Right lobe of liver (tissue), 4 donors: ENCODE data around the gene CSNK1G3.

Experiments used
- CTCF ChIP-seq, 4 donors: fragments of 200-600 bp in 3 of 4; fragments of 450-650 bp in 1 of 4; IDR thresholded peaks; one replicate each; pipeline versions ENCODE4 v1.5.1 to v1.8.0; 2016 to 2022; ENCODE audit warnings: antibody characterized with exemption in 4 of 4, mild to moderate bottlenecking in 2 of 4
- POLR2A ChIP-seq: fragments of 450-650 bp; IDR thresholded peaks from one replicate; pipeline ENCODE4 v1.6.1; 2017; ENCODE audit warnings: antibody characterized with exemption, mild to moderate bottlenecking
- donor health status: DM: no; HTN: no; CAD: no.
- donor health status: DM: no; HTN: no; CAD: no.
- donor health status: DM: no; HTN: yes; CAD: no.

GRCh38 chr5:123659011-123659410, 147.0 kb downstream of the CSNK1G3 start:
- TF ChIP-seq CTCF (IDR thresholded peaks at IDR 0.05): no peak
- TF ChIP-seq POLR2A: no peak
